WTC11 (cell line): ENCODE results near the gene HAO2. TPM values are rescaled to one million over a fixed set of nuclear protein-coding genes. Genes with fewer than 3 reads are reported as not detected.

Experiments
- ATAC-seq: fragments of 200-7000 bp; cut with Tn5 transposase; 2 replicates; pipeline ENCODE4 v1.10.0; 2021; ENCODE audit warnings: mild to moderate bottlenecking, moderate library complexity
- CTCF ChIA-PET: fragments of 300-600 bp; sonication (Branson Sonifier 250); formaldehyde crosslinking; loops from one replicate; lab custom pipeline; 2021; ENCODE audit warnings: antibody characterized with exemption; lab: Charles Lee
- POLR2A ChIA-PET: fragments of 350-600 bp; sonication (Branson Sonifier 250); formaldehyde crosslinking; loops from one replicate; lab custom pipeline; 2021; ENCODE audit warnings: antibody characterized with exemption; lab: Charles Lee
- DNase-seq: peaks from one replicate; pipeline ENCODE4 v3.0.0; 2021; ENCODE audit warnings: low spot score
- H3K27ac Mint-ChIP-seq: 2 replicates; pipeline ENCODE4 v1.8.0; 2021; ENCODE audit warnings: mixed read lengths
- H3K27me3 Mint-ChIP-seq: 2 replicates; pipeline ENCODE4 v1.8.0; 2021; ENCODE audit warnings: low read depth, mild to moderate bottlenecking, moderate library complexity, mixed read lengths
- H3K36me3 Mint-ChIP-seq: 2 replicates; pipeline ENCODE4 v1.8.0; 2021; ENCODE audit warnings: mixed read lengths
- H3K4me1 Mint-ChIP-seq: 2 replicates; pipeline ENCODE4 v1.8.0; 2022; ENCODE audit warnings: mixed read lengths
- H3K4me3 Mint-ChIP-seq: 2 replicates; pipeline ENCODE4 v1.8.0; 2021; ENCODE audit warnings: mild to moderate bottlenecking, moderate library complexity, mixed read lengths
- H3K9me3 Mint-ChIP-seq: 2 replicates; pipeline ENCODE4 v1.8.0; 2021; ENCODE audit warnings: mixed read lengths
- CTCF ChIP-seq: fragments of 200-600 bp; IDR thresholded peaks from 2 replicates; pipeline ENCODE4 v1.8.0; 2022; ENCODE audit warnings: antibody characterized with exemption
- FOXP4 ChIP-seq: sonication (generic); formaldehyde crosslinking; IDR thresholded peaks from 2 replicates; pipeline ENCODE4 v1.8.0; 2022; ENCODE audit warnings: mild to moderate bottlenecking, missing genetic modification reagents
- JUN ChIP-seq: sonication (generic); formaldehyde crosslinking; IDR thresholded peaks from 2 replicates; pipeline ENCODE4 v1.8.0; 2023; ENCODE audit warnings: mild to moderate bottlenecking, missing genetic modification reagents
- MAX ChIP-seq: sonication (generic); formaldehyde crosslinking; IDR thresholded peaks from 2 replicates; pipeline ENCODE4 v1.8.0; 2022; ENCODE audit warnings: mild to moderate bottlenecking, missing genetic modification reagents
- NR2C2 ChIP-seq: sonication (generic); formaldehyde crosslinking; IDR thresholded peaks from 2 replicates; pipeline ENCODE4 v1.8.0; 2022; ENCODE audit warnings: mild to moderate bottlenecking, missing genetic modification reagents
- PRDM15 ChIP-seq: sonication (generic); formaldehyde crosslinking; IDR thresholded peaks from 2 replicates; pipeline ENCODE4 v1.8.0; 2022; ENCODE audit warnings: missing genetic modification reagents
- PREB ChIP-seq: sonication (generic); formaldehyde crosslinking; IDR thresholded peaks from 2 replicates; pipeline ENCODE4 v1.8.1; 2022; ENCODE audit warnings: mild to moderate bottlenecking, missing genetic modification reagents, moderate library complexity, borderline replicate concordance
- USF1 ChIP-seq: sonication (generic); formaldehyde crosslinking; IDR thresholded peaks from 2 replicates; pipeline ENCODE4 v1.8.0; 2022; ENCODE audit warnings: mild to moderate bottlenecking, missing genetic modification reagents
- ZBTB21 ChIP-seq: sonication (generic); formaldehyde crosslinking; IDR thresholded peaks from 2 replicates; pipeline ENCODE4 v1.8.1; 2023; ENCODE audit warnings: mild to moderate bottlenecking, missing genetic modification reagents, borderline replicate concordance
- ZNF396 ChIP-seq: fragments of 250-450 bp; sonication (Bioruptor Pico); IDR thresholded peaks from 2 replicates; pipeline ENCODE4 v1.8.0; 2021; ENCODE audit warnings: mild to moderate bottlenecking, moderate library complexity, borderline replicate concordance
- ZSCAN18 ChIP-seq: fragments of 250-450 bp; sonication (Bioruptor Pico); IDR thresholded peaks from 2 replicates; pipeline ENCODE4 v2.1.2; 2022; ENCODE audit warnings: mild to moderate bottlenecking, moderate library complexity
- total RNA-seq: library from RNA; stranded (reverse); gene quantifications from 3 replicates; pipeline ENCODE4 v1.2.3, GENCODE V29; 2021

HAO2 gene
- total RNA-seq, 1 experiment from 2014 or later: 1.0 TPM

- no peak for TF ChIP-seq PREB (CRISPR knock-in tag)
- TF ChIP-seq CTCF: no peak
- no peak for TF ChIP-seq PRDM15 (CRISPR knock-in tag)
- TF ChIP-seq JUN: no peak
- TF ChIP-seq NR2C2 (CRISPR knock-in tag): no peak
- TF ChIP-seq MAX (CRISPR knock-in tag): no peak
Measured at GRCh38 chr1:119391749-119392148, 23.2 kb downstream of the HAO2 start (continued).

GRCh38 chr1:119394085-119394484 lies 25.5 kb downstream of the HAO2 start:
- no peak for ATAC-seq
- CTCF ChIA-PET: no interaction called here
- POLR2A ChIA-PET: no interaction called here

More at GRCh38 chr1:119394085-119394484, 25.5 kb downstream of the HAO2 start:
- Mint-ChIP-seq H3K36me3 (no peaks in the 10 kb centered on the region), H3K9me3 (no peaks in the 10 kb centered on the region), H3K27me3 (no peaks in the 10 kb centered on the region; the same call in none of the 2 replicates), H3K4me3 (no peak overlapping the region), H3K4me1 (no peaks in the 10 kb centered on the region), H3K27ac (no peak overlapping the region)
- TF ChIP-seq ZNF396 (CRISPR knock-in tag): no peak
- no peak for TF ChIP-seq ZBTB21
- TF ChIP-seq ZSCAN18: no peak
- TF ChIP-seq USF1 (CRISPR knock-in tag): no peak
- TF ChIP-seq FOXP4: no peak
- DNase-seq: no peak
